GM20431 (cell line): Measurements from ENCODE around the gene RCAN1.

Experiments used
- in situ Hi-C: fragments of 300-500 bp; cut with MseI, MboI; formaldehyde crosslinking; loops from one replicate; pipeline ENCODE4 v1.15.0; 2020; ENCODE audit warnings: low sequenced_read_pairs; ENCODE audit not compliant: unreplicated experiment

The RCAN1 gene

GRCh38 chr21:34521561-34521960 lies 93.4 kb downstream of the RCAN1 start:
- in situ Hi-C loops: no loop called here

- in situ Hi-C loops: no loop called here
Observed at GRCh38 chr21:34520764-34521508, 94.0 kb downstream of the RCAN1 start.

- in situ Hi-C loops: no loop called here
Observed at GRCh38 chr21:34520281-34520680, 94.6 kb downstream of the RCAN1 start.

GRCh38 chr21:34519694-34520093 lies 95.2 kb downstream of the RCAN1 start:
- in situ Hi-C loops: no loop called here

GRCh38 chr21:34519016-34519415 lies 95.9 kb downstream of the RCAN1 start:
- in situ Hi-C loops: no loop called here

GRCh38 chr21:34518301-34518700 lies 96.6 kb downstream of the RCAN1 start:
- in situ Hi-C loops: no loop called here

- in situ Hi-C loops: no loop called here
Observed at GRCh38 chr21:34517491-34518245, 97.2 kb downstream of the RCAN1 start.

- in situ Hi-C loops: no loop called here
Observed at GRCh38 chr21:34517039-34517438, 97.9 kb downstream of the RCAN1 start.

GRCh38 chr21:34514576-34515115 lies 100.3 kb downstream of the RCAN1 start:
- in situ Hi-C loops: no loop called here

GRCh38 chr21:34513129-34513675 lies 101.7 kb downstream of the RCAN1 start:
- in situ Hi-C loops: no loop called here

- in situ Hi-C loops: no loop called here
Observed at GRCh38 chr21:34511787-34512455, 103.0 kb downstream of the RCAN1 start, which contains the start of gene KCNE1. KCNE1 (minus strand) TSS chr21:34512210; CDS start chr21:34449634, 62,576 bp downstream.

- in situ Hi-C loops: no loop called here
Observed at GRCh38 chr21:34511181-34511580, 103.7 kb downstream of the RCAN1 start.

- in situ Hi-C loops: no loop called here
Observed at GRCh38 chr21:34510148-34511142, 104.5 kb downstream of the RCAN1 start.

GRCh38 chr21:34509151-34509550 lies 105.8 kb downstream of the RCAN1 start:
- in situ Hi-C loops: no loop called here

- in situ Hi-C loops: no loop called here
Observed at GRCh38 chr21:34504595-34504994, 110.3 kb downstream of the RCAN1 start.

GRCh38 chr21:34502480-34503106 lies 112.3 kb downstream of the RCAN1 start:
- in situ Hi-C loops: no loop called here

- in situ Hi-C loops: no loop called here
Observed at GRCh38 chr21:34501716-34502115, 113.2 kb downstream of the RCAN1 start.

- in situ Hi-C loops: no loop called here
Observed at GRCh38 chr21:34500191-34500590, 114.7 kb downstream of the RCAN1 start.

GRCh38 chr21:34499116-34499515 lies 115.8 kb downstream of the RCAN1 start:
- in situ Hi-C loops: no loop called here
